ENCODE results near the gene DOCK3.

DOCK3 gene

DNA sequence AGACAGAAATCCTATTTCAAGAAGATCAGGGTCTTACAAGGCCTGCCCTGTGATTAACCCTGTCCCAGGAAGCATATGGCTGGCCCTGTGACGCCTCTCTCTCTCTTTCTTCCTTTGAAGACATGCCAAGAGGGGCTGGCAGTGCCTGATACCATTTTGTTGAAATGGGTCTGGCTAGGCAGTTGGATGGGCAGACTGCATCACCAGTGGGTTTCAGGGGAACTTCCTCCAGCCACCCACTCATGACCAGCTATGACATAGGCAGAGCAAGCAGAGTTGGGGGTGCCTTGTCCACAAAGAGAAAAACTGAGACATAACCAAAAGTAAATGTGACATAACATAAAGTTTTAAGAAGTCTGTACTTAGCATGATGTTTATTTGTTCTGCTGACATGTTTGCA, 679.0 kb downstream of the DOCK3 start:
- DNase-seq = no peak
- Histone ChIP-seq H3K9me3 (no peaks in the 10 kb centered on the region), H3K4me3 (no peak overlapping the region), H3K27me3 (no peaks in the 10 kb centered on the region), H3K36me3 (no peaks in the 10 kb centered on the region), H3K4me1 (no peaks in the 10 kb centered on the region), H3K27ac (no peak overlapping the region)
- intact Hi-C loops (cut with DNase I; ENCODE audit: low total_unique reads) = no loop called here
- no peak for TF ChIP-seq CTCF (IDR thresholded peaks at IDR 0.05)

DNA sequence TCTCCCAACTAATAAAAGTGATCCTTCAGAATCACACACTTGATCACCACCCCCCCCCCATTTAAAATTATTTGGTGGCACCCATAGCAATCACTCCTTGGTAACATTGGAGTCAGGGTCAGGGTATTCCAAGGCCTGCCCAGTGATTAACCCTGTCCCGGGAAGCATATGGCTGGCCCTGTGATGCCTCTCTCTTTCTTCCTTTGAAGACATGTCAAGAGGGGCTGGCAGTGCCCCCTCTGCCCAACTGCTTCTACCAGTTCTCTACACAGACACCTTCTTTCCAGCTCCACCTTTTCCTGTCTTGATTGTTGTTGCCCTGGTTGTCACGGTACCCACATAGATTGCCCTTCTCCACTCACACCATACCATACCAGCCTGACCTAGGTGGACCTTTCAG, 679.4 kb downstream of the DOCK3 start:
- intact Hi-C loops (cut with DNase I; ENCODE audit: low total_unique reads) = no loop called here

GRCh38 chr3:51354731-51355615, 680.2 kb downstream of the DOCK3 start:
- Histone ChIP-seq H3K9me3 (no peaks in the 10 kb centered on the region), H3K4me3 (no peak overlapping the region), H3K27ac (no peak overlapping the region), H3K36me3 (no peaks in the 10 kb centered on the region), H3K4me1 (no peaks in the 10 kb centered on the region), H3K27me3 (no peaks in the 10 kb centered on the region)
- TF ChIP-seq CTCF (IDR thresholded peaks at IDR 0.05) = no peak
- intact Hi-C loops (cut with DNase I; ENCODE audit: low total_unique reads) = no loop called here
- no peak for DNase-seq

More for the DNA sequence above, 679.4 kb downstream of the DOCK3 start:
- no peak for TF ChIP-seq CTCF (IDR thresholded peaks at IDR 0.05)
- no peak overlapping the region for H3K4me3 ChIP-seq
- no peaks in the 10 kb centered on the region for H3K4me1 ChIP-seq
- no peaks in the 10 kb centered on the region for H3K27me3 ChIP-seq
- H3K27ac ChIP-seq = no peak overlapping the region
- H3K9me3 ChIP-seq = no peaks in the 10 kb centered on the region
- H3K36me3 ChIP-seq = no peaks in the 10 kb centered on the region
- DNase-seq = no peak

- no peak for TF ChIP-seq CTCF (IDR thresholded peaks at IDR 0.05)
- H3K27ac ChIP-seq = no peak overlapping the region
These were observed 681.3 kb downstream of the DOCK3 start for GRCh38 chr3:51355891-51356578.

GRCh38 chr3:51357856-51358255, 683.1 kb downstream of the DOCK3 start:
- no peaks in the 10 kb centered on the region for H3K27me3 ChIP-seq
- intact Hi-C loops (cut with DNase I; ENCODE audit: low total_unique reads) = no loop called here
- no peak for DNase-seq
- H3K9me3 ChIP-seq = no peaks in the 10 kb centered on the region
- TF ChIP-seq CTCF (IDR thresholded peaks at IDR 0.05) = no peak
- no peaks in the 10 kb centered on the region for H3K36me3 ChIP-seq
- H3K4me1 ChIP-seq = no peaks in the 10 kb centered on the region
- H3K4me3 ChIP-seq = no peak overlapping the region
- H3K27ac ChIP-seq = no peak overlapping the region

More at GRCh38 chr3:51355891-51356578, 681.3 kb downstream of the DOCK3 start:
- no peaks in the 10 kb centered on the region for H3K4me1 ChIP-seq
- H3K4me3 ChIP-seq = no peak overlapping the region
- no peaks in the 10 kb centered on the region for H3K27me3 ChIP-seq
- H3K36me3 ChIP-seq = no peaks in the 10 kb centered on the region
- DNase-seq = no peak
- intact Hi-C loops (cut with DNase I; ENCODE audit: low total_unique reads) = no loop called here
- H3K9me3 ChIP-seq = no peaks in the 10 kb centered on the region

Measured in tibial artery (tissue), 4 donors.